Testis (tissue), 2 donors: ENCODE measurements around the gene TBC1D1.

Experiments used
- POLR2A ChIP-seq: fragments of 450-650 bp; IDR thresholded peaks from one replicate; pipeline ENCODE4 v1.6.1; 2017; ENCODE audit warnings: antibody characterized with exemption, mild to moderate bottlenecking, moderate library complexity
- TF ChIP-seq, protein P1 (sequence below), 3 experiments: fragments of 450-650 bp in 2 of 3; fragments of 200-600 bp in 1 of 3; sonication (generic) in 1 of 3; IDR thresholded peaks; one replicate each; pipeline ENCODE4 v1.5.1; 2016 to 2019; ENCODE audit warnings: antibody characterized with exemption in 3 of 3, mild to moderate bottlenecking in 2 of 3, moderate library complexity in 1 of 3

DNA sequence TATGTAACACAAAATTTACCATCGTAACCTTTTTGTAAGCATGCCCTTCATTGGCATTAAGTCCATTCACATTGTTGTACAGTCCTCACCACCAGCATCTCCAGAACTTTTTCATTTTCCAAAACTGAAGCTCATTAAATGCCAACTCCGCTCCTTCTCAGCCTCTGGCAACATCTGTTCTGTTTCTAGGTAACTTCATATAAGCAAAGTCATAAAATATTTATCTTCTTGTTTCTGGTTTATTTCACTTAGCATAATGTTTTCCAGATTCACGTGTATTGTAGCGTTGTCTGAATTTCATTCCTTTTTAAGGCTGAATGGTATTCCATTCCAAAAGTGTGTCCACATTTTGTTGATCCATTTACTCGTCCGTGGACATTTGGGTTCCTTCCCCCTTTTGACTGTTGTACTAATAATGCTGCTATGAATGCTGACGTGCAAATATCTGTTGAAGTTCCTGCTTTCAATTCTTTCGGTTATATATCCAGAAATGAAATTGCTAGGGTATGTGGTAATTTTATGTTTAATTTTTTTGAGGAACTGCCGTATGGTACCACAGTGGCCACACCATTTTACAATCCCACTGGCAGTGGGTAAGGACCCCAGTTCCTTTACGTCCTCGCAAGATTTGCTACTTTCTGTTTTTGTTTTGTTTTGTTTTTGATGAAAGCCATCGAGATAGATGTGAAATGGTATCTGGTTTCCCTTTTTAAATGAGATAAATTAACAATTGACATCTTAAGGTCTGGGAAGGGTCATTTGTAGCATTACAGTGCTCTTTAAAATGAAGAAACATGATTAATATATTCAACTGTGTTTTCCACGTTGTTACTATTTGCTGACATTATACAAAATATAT is 132.7 kb downstream of the TBC1D1 start:
- TF ChIP-seq, protein P1, sequence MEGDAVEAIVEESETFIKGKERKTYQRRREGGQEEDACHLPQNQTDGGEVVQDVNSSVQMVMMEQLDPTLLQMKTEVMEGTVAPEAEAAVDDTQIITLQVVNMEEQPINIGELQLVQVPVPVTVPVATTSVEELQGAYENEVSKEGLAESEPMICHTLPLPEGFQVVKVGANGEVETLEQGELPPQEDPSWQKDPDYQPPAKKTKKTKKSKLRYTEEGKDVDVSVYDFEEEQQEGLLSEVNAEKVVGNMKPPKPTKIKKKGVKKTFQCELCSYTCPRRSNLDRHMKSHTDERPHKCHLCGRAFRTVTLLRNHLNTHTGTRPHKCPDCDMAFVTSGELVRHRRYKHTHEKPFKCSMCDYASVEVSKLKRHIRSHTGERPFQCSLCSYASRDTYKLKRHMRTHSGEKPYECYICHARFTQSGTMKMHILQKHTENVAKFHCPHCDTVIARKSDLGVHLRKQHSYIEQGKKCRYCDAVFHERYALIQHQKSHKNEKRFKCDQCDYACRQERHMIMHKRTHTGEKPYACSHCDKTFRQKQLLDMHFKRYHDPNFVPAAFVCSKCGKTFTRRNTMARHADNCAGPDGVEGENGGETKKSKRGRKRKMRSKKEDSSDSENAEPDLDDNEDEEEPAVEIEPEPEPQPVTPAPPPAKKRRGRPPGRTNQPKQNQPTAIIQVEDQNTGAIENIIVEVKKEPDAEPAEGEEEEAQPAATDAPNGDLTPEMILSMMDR (IDR thresholded peaks at IDR 0.05) = no peak
- no peak for TF ChIP-seq POLR2A
